SKM-1 (cell line): ENCODE data around the gene SDC3.

Source experiments
- DNase-seq: peaks from one replicate; lab custom pipeline; 2025; ENCODE audit not compliant: unreplicated experiment; lab: John Stamatoyannopoulos, UW

The SDC3 gene

GRCh38 chr1:30905916-30906620, 2.5 kb downstream of the SDC3 start:
- DNase-seq, result no peak

DNA sequence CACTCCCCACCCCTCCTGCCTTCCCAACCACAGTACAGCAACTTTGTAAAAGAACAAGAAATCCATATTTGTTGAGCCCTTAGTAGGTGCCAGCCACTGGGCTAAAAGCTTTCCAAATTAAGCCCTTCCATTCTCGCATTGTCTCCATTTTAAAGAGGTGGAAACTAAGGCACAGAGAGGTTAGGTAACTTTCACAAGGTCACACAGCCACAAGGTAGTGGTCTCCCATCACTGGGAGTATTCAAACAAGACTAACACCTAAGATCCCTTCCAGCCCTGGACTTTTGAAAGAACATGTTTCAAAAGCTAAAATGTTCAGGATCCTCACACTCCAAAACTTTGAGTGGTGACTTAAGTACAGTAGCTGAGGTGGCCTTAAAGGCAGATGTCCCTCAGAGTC, 3.2 kb downstream of the SDC3 start:
- no peak for DNase-seq

DNA sequence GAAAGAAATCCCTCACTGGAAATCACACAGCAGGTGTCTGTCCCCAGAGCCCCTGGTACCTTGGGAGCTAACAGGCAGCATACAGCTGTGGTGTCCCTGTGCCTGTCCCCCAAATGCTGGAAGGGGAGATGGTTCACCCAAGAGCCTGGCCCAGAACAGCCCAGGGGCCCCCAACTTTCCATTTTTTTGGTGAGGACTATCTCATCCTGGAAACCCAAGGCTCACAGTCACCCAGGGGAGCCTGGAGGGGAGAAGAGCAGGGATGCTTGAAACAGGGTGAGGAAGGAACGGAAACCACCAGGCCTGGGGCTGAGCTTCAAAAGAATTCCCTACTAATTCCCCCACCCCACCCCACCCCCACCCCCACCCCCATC, 3.6 kb downstream of the SDC3 start:
- DNase-seq, result no peak

GRCh38 chr1:30904191-30904961, 4.2 kb downstream of the SDC3 start:
- DNase-seq, result no peak

DNA sequence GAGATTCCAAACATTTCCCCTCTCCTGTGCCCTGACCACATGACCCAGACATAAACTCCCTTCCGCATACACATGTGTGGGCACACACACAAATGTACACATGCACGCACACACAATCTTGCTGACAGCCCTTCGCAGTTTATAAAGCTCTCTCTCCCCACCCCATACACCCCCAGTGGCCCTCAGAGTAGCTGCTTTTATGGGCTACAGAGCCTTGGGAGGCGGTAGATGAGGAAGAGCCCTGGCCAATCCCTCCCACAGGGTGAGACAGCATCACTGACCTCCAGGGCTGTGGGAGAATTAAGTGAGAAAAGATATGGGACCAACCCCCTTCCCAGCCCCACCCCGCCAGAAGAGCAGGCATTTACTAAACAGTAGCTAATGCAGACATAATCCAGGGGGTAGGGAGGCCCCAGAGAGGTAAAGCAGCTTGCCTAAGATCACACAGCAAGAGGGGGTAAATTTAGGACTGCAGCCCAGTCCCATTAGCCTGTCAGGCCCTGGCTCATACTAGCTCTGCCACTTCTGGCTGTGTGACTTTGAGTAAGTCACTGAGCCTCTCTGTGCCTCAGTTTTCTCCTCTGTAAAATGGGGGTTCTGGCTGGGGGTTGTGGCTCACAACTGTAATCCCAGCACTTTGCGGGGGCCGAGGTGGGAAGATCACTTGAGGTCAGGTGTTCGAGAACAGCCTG, 5.1 kb downstream of the SDC3 start:
- no peak for DNase-seq

- no peak for DNase-seq
These were observed 5.8 kb downstream of the SDC3 start for GRCh38 chr1:30902593-30903290.

- DNase-seq, result no peak
These were observed 6.6 kb downstream of the SDC3 start for GRCh38 chr1:30901798-30902581.

DNA sequence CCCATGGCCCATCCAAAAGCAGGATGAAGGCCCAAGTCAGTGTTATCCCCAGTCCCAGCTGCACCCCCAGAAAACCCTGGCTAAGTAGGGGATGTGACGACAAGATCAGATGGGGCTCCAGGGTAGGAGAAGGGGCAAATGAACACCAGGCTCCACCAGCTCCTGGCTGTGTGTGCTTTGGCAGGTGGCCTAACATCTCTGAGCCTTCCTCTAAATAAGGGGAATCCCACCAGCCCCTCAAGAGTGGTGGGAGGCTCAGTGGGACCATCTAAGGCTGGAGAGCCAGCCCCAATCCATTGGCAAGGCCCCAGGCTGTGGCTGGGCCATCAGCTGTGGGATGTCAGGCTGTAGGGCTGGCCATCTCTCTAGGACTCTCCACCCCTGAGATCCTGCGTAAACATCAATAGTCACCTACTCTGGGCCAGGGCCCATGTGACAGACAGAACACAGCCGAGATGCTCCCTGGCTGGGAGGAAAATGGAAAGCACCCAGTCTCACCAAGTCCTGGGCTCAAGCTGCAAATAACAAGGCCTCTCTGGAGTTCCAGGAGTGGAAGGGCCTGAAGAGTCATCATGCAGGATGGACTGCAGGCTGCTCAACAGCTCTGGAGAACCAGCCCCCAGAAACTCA, 7.5 kb downstream of the SDC3 start:
- DNase-seq, result no peak

- no peak for DNase-seq
These were observed 8.1 kb downstream of the SDC3 start for GRCh38 chr1:30900486-30900885.

DNA sequence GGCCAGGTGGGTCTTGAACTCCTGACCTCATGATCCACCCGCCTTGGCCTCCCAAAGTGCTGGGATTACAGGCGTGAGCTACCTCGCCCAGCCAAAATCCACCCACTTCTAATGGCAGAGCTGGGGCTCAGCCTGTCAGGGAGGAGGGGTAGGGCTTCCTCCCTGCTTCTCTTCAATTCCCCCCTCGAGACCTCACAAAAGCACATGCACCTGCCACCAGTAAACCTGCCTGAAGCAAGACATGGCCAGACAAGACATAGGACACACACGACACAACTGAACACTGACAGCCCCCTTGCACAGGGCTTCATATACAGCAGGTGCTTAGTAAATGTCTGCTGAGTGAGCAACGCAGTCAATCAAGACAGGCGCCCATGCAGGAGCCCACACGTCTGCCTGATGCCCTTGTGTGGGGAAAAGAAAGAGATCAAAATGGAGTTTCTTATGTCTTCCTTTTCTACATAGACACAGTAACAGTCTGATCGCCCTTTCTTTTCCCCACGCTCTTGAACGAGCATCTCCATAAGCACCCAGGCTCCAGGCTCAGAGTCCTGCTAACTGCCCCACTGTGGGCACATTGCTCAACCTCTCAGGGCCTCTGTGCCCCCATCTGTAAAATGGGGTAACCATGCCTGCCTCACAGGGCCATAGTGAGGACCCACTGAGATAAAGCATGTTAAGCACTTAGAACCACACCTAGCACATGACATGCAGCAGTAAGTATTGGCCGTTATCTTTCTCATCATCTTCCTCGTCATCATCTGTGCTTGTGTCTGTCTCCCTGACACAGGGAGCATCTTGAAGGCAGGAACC, 8.8 kb downstream of the SDC3 start:
- DNase-seq, result no peak

GRCh38 chr1:30898031-30898815, 10.3 kb downstream of the SDC3 start:
- DNase-seq, result no peak

DNA sequence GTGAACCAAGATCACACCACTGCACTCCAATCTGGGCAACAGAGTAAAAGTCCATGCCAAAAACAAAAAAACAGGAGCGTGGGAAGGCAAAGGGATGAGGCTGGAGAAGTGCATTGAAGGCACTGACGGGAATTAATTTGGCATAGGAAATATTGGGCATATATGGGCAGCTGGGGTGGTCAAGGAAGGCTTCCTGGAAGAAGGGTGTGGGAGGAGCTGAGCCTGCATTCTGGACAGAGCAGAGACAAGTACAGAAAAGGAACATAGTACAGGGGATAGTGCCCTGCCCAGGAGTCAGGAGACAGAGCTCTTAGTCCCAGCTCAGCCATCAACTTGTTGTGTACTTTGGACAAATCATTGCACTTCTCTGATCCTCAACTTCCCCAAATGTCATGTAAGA, 11.7 kb downstream of the SDC3 start:
- no peak for DNase-seq

- no peak for DNase-seq
These were observed 12.5 kb downstream of the SDC3 start for GRCh38 chr1:30895944-30896660.

DNA sequence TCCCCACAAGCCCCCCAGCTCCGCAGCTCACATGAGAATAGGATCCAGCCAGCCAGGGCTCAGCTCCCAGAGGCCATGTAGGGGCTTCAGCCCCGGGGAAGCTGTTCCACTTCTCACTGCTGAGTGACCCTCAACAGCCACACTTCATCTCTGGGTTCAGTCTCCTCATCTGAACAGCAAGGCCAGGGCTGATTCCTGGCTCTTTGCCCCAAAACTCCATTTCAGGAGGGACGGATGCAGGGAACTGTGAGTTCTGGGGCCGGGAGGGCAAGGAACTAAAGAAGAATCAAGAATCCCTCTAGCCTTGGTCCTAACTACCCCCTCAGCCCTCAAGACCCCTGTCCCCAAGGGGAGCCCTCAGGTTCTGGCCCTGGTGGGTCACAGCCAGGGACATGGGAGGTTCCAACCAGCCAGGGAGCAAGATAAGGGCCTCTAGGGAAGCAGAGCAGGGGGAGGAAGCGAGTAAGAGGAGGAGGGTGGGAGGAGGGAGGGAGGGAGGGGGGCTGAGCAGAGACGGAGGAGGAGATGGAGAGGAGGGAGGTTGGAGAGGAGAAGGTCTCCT, 13.1 kb downstream of the SDC3 start:
- DNase-seq, result no peak

- DNase-seq, result no peak
These were observed 14.0 kb downstream of the SDC3 start for GRCh38 chr1:30894508-30894973.

DNA sequence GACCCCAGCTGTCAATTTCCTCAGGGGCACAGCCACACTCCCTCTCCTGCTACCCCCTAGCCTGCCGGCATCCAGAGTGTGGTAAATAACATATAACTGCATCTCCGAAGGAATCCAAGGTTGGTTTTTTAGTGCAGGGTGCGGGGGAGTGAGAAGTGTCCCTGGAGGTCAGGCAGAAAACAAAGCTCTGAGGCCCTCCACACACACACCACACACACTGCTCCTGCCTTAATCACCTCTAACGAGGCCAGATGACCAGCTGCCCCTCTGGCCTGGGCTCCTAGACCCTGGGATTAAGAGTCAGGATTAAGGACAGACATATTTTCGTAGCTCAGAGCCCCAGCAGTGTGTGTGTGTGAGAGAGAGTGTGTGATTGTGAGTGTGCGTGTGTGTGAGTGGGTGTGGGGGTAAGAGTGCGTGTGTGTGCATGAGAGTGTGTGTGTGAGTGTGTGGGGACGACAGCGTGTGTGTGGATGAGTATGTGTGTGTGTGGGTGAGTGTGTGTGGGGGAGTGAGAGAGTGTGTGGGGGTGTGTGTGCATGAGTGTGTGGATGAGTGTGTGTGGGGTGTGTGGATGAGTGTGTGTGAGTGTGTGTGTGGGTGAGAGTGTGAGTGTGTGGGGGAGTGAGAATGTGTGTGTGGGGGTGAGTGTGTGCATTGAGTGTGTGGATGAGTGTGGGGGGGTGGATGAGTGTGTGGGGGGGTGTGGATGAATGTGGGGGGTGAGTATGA, 14.6 kb downstream of the SDC3 start:
- DNase-seq, result no peak

DNA sequence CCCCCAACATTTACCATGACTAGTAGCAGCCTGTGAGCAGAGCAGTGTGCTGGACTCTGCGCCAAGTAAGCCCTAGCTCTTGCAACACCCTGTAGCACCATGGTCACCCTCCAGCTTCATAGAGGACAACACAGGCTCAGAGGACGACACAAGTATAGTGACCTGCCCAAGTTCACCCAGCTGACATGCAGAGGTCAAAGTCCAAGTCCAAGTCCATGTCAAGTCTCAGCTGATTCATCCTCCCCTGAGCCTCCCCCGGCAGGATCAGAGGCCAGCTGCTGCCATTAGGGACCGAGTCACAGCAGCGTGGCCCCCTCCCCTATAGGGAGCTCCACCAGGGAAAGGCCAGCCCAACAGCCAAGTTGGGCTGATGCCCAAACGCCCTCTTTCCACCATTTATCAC, 15.9 kb downstream of the SDC3 start:
- DNase-seq, result no peak
